H7 (cell line): ENCODE measurements around the gene MPPED1. TPM values are rescaled to one million over a fixed set of nuclear protein-coding genes. Genes with fewer than 3 reads are reported as not detected.

Experiments used
- DNase-seq: peaks from one replicate; pipeline ENCODE4 v3.0.0; 2012
- H3K27me3 ChIP-seq: 2 replicates; pipeline ENCODE4 v1.6.0; 2011; ENCODE audit warnings: mild to moderate bottlenecking, low read length; ENCODE audit not compliant: control insufficient read depth, insufficient read depth
- H3K36me3 ChIP-seq: replicated peaks from 2 replicates; pipeline ENCODE4 v1.5.1; 2011; ENCODE audit warnings: low read length; ENCODE audit not compliant: control insufficient read depth, insufficient read depth
- H3K4me3 ChIP-seq: 2 replicates; pipeline ENCODE4 v1.5.1; 2011; ENCODE audit warnings: low read depth, mild to moderate bottlenecking, control low read depth, low read length, moderate library complexity; ENCODE audit not compliant: insufficient read depth
- total RNA-seq: library from RNA; depleted of rRNA; stranded (reverse); fragments of >200 nt; shearing (Covaris generic); gene quantifications from 2 replicates; pipeline ENCODE4 v1.2.3, GENCODE V29; 2014

MPPED1 gene
- total RNA-seq, 1 experiment from 2014 or later, result 1.2 TPM

- Histone ChIP-seq H3K36me3 (no peaks in the 10 kb centered on the region), H3K27me3 (no peaks in the 10 kb centered on the region), H3K4me3 (no peak overlapping the region)
- no peak for DNase-seq
These were observed 73.8 kb downstream of the MPPED1 start for GRCh38 chr22:43485502-43486089.

- Histone ChIP-seq H3K27me3 (no peaks in the 10 kb centered on the region), H3K36me3 (no peaks in the 10 kb centered on the region), H3K4me3 (no peak overlapping the region)
- no peak for DNase-seq
These were observed 75.7 kb downstream of the MPPED1 start for GRCh38 chr22:43487311-43488030.

- Histone ChIP-seq H3K36me3 (no peaks in the 10 kb centered on the region), H3K27me3 (no peaks in the 10 kb centered on the region)
- no peak for DNase-seq
These were observed 76.4 kb downstream of the MPPED1 start for GRCh38 chr22:43488031-43488866.

GRCh38 chr22:43488937-43489336, 77.1 kb downstream of the MPPED1 start:
- Histone ChIP-seq H3K36me3 (no peaks in the 10 kb centered on the region), H3K27me3 (no peaks in the 10 kb centered on the region)
- DNase-seq, result no peak

More at GRCh38 chr22:43488031-43488866, 76.4 kb downstream of the MPPED1 start:
- H3K4me3 ChIP-seq, result no peak overlapping the region

GRCh38 chr22:43490311-43490710, 78.5 kb downstream of the MPPED1 start:
- no peak overlapping the region for H3K4me3 ChIP-seq
- no peaks in the 10 kb centered on the region for H3K27me3 ChIP-seq
- no peaks in the 10 kb centered on the region for H3K36me3 ChIP-seq
- no peak for DNase-seq

More at GRCh38 chr22:43488937-43489336, 77.1 kb downstream of the MPPED1 start:
- no peak overlapping the region for H3K4me3 ChIP-seq

GRCh38 chr22:43491177-43491576, 79.4 kb downstream of the MPPED1 start:
- Histone ChIP-seq H3K27me3 (no peaks in the 10 kb centered on the region), H3K4me3 (no peak overlapping the region), H3K36me3 (no peaks in the 10 kb centered on the region)
- DNase-seq, result no peak

- Histone ChIP-seq H3K4me3 (no peak overlapping the region), H3K27me3 (no peaks in the 10 kb centered on the region), H3K36me3 (no peaks in the 10 kb centered on the region)
- no peak for DNase-seq
These were observed 79.9 kb downstream of the MPPED1 start for GRCh38 chr22:43491737-43492136.

GRCh38 chr22:43493297-43493696, 81.5 kb downstream of the MPPED1 start:
- H3K27me3 ChIP-seq, result no peaks in the 10 kb centered on the region
- H3K36me3 ChIP-seq, result no peaks in the 10 kb centered on the region
- DNase-seq, result no peak
- no peak overlapping the region for H3K4me3 ChIP-seq

GRCh38 chr22:43497956-43498855, 86.4 kb downstream of the MPPED1 start:
- H3K27me3 ChIP-seq, result no peaks in the 10 kb centered on the region
- no peak overlapping the region for H3K4me3 ChIP-seq
- no peak for DNase-seq
- H3K36me3 ChIP-seq, result no peaks in the 10 kb centered on the region

- Histone ChIP-seq H3K27me3 (no peaks in the 10 kb centered on the region), H3K4me3 (no peak overlapping the region), H3K36me3 (no peaks in the 10 kb centered on the region)
- DNase-seq, result no peak
These were observed 87.0 kb downstream of the MPPED1 start for GRCh38 chr22:43498856-43499253.

GRCh38 chr22:43500792-43501785, 89.3 kb downstream of the MPPED1 start:
- Histone ChIP-seq H3K27me3 (no peaks in the 10 kb centered on the region), H3K4me3 (no peak overlapping the region), H3K36me3 (no peaks in the 10 kb centered on the region)
- DNase-seq, result no peak

GRCh38 chr22:43501878-43502277, 90.1 kb downstream of the MPPED1 start:
- no peak for DNase-seq
- H3K36me3 ChIP-seq, result no peaks in the 10 kb centered on the region
- no peaks in the 10 kb centered on the region for H3K27me3 ChIP-seq
- no peak overlapping the region for H3K4me3 ChIP-seq

GRCh38 chr22:43502306-43502874, 90.6 kb downstream of the MPPED1 start:
- no peaks in the 10 kb centered on the region for H3K27me3 ChIP-seq
- DNase-seq, result no peak
- no peaks in the 10 kb centered on the region for H3K36me3 ChIP-seq
- no peak overlapping the region for H3K4me3 ChIP-seq
